HG03342 (cell line): ENCODE measurements around the gene SLC6A19.

Source experiments
- ATAC-seq: cut with Tn5 transposase; IDR thresholded peaks from one replicate; pipeline ENCODE4 v1.9.1; 2021; ENCODE audit warnings: mild to moderate bottlenecking, moderate library complexity; ENCODE audit not compliant: unreplicated experiment

The SLC6A19 gene

GRCh38 chr5:1179383-1179715 is 22.0 kb upstream of the SLC6A19 start:
- ATAC-seq = no peak

- no peak for ATAC-seq
Observed at GRCh38 chr5:1180096-1180495, 21.3 kb upstream of the SLC6A19 start.

DNA sequence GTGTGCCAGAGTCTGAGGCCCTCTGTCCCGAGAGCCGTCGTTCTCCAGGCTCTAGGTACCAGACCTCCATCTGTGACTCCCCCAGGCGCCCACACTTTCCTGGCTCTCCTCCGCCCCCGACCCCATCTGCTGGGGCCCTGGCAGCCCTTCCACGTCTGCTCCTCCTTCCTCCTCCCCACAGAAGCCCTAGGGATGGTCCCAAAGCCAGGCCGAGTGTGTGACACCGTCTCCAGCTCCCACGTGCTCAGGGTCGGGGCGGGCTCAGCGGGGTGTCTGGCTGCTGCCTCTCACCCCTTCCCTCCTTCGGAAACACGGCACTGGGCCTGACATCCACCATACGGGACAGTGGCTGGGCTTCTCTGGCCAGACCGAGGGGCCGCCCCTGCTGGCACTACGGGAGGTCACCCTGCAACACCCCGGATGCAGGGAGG is 20.5 kb upstream of the SLC6A19 start:
- no peak for ATAC-seq

- no peak for ATAC-seq
Observed at GRCh38 chr5:1181451-1182359, 19.7 kb upstream of the SLC6A19 start.

GRCh38 chr5:1182360-1182632 is 19.1 kb upstream of the SLC6A19 start:
- no peak for ATAC-seq

DNA sequence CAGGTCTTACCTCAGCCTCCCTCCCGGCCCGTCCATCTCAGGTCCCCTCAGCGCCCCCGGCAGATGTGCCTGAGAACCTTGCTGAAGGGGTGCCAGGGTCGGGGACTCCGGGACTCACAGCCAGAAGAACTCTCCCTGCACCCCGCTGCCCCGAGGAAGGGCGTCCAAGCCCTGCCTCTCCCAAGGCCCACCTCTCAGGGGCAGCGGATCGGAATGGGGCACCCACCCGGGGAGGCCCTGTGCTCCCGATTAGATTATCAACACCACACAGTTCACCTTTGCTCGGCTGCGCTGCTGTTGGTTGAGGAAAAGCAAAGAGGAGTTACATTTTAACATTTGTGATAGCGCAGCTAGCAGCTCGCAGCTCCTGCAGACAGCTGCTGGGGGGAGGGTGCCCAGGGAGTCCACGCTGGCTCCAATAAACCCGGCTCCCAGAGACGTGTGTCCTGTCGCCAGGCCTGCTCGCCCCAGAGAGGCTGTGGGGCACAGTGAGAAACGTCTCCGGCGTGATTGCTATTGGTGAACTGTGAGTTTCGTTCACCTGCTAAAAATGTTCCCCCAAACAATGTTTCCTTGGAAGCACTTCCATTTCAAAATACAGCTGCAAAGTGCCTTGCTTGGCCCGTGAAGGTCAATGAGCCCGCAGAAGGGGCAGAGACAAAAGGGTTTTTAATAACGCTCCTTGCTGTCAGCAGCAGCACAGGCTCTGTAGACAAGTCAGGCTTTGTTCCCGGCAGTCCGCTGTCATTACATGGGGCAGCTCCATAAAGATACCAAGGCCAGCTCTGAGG is 18.6 kb upstream of the SLC6A19 start:
- no peak for ATAC-seq

GRCh38 chr5:1183424-1184162 is 17.8 kb upstream of the SLC6A19 start:
- ATAC-seq = no peak

DNA sequence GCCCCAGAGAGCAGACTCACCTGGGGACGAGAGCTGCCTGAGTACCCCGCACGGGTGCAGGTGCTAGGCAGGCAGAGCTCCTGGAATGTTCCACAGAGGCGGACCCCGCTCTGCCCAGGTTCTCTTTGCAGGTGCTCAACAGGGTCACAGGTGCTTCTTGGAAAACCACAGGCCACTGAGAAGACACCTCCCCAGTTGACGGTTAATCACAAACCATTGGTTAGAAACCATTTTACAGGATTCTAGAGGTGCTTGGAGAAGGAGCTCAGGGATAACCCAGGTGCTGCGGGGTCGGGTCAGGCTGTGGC is 17.3 kb upstream of the SLC6A19 start:
- no peak for ATAC-seq

- no peak for ATAC-seq
Observed at GRCh38 chr5:1184481-1184880, 16.9 kb upstream of the SLC6A19 start.

- no peak for ATAC-seq
Observed at GRCh38 chr5:1185038-1185627, 16.3 kb upstream of the SLC6A19 start.

- ATAC-seq = no peak
Observed at GRCh38 chr5:1185629-1186350, 15.6 kb upstream of the SLC6A19 start.

- ATAC-seq = no peak
Observed at GRCh38 chr5:1186351-1187233, 14.8 kb upstream of the SLC6A19 start.

DNA sequence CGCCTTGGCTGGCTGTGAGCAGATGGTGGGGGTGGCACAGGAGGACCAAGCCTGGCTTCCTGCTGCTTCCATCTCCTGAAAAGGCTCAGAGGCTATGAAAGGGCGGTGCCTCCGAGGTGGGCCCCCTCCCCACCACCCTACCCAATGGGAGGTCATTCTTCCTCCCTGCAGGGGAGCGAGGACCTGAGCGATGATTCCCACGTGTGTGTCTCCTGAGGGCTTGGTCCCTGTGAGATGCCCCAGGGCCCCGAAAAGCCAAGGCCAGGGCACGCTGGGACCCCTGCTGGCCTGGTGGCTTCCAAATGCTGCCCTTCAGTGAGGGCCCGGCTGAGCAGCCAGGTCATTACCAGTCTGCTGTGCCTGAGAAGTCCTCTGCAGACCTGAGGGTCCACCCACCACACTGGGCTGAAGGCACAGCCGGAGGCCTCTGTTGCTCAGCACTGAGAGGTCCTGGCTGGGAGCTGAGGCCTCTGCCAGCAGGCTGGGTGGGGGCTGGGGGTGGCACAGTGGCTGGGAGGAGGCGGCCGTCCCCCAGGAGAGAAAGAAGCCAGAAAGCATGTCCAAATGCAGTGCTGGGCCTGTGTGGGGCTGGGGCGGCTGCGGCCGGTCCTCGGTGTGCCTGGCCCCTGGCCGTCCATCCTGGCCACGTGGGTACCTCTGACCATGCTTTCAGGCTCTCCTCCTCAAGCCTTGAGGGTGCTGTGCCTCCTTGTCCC is 14.0 kb upstream of the SLC6A19 start:
- no peak for ATAC-seq

DNA sequence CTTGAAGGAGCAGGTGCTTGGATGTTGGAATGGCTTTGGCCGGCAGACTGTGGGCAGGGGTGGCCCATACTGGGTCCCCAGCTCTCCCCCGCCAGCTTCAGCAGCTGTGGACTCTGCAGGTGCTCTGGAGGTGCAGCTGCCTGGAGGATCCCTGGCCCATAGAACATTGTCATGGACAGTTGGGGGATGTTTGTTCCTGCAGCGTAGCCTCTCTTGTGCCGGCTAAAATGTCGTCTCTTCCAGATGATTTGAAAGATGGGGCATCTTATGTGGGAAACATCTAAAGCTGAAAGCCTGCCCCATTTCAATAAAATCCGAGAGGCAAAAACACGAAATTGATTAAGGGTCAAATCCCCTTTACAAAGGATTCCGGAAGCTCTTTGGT is 13.5 kb upstream of the SLC6A19 start:
- no peak for ATAC-seq

DNA sequence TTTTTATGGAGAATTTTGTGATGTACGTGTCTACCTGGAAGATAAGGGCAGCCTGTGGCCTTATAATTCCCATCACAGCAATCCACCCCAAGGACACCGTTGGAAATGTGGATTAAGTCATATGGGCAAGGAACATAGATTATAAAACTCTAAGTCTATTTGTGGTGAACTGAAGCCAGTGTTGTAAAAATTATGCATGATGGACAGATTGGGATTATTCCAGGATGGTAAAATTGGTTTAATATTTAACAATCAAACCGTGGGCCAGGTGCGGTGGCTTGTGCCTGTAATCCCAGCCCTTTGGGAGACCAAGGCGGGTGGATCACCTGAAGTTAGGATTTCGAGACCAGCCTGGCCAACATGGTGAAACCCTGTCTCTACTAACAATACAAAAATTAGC is 12.9 kb upstream of the SLC6A19 start:
- ATAC-seq = no peak

DNA sequence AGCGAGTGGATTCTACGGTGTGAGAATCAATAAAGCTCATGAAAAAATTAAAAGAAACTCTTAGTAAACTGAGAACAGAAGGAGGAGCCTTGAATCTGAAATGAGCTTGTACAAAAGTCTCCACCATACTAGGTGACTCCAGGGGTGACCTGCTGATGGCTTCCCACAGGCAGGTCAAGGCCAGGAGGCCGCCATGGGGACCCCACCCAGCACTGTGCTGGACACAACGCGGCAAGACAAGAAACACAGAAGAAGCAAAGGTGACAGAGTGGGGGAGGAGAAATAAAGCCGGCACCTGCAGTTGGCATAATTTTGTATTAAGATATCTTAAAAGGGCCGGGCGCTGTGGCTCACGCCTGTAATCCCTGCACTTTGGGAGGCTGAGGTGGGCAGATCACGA is 12.1 kb upstream of the SLC6A19 start:
- ATAC-seq = no peak

DNA sequence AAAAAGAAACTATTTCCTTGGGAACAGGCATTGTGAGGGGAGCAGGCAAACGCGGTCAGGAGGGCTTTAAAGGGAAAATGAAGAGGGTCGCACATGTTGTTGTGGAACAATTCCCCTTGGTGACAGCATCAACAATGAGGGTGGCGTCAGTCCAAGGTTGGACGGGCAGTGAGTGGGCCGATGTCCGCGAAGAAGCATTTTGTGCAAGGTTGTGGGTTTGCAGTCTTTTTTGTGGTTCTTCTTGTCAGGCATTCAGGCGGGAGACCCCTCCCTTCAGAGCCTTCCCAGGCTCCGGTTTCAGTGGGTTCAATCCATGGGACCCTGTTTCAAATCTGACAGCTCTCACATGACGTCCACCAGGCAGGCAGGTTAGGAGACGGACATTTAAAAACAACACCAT is 11.1 kb upstream of the SLC6A19 start:
- ATAC-seq = no peak

DNA sequence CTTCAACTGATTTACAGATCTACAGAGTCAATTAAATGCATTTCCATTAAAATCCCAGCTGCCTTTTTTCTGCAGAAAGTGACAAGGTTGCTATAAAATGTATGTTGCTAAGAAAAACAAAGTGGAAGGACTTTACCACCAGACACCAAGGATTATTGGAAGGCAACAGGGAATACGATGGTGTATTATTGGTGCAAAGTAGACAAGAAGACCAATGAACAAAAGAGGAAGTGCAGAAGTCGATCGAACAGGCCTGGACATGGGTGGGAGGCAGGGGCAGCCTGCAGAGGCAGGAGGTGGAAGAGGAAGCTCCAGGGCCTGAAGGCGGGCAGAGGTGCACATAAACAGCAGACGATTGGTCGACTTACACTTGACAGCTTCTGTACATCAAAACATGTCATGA is 10.6 kb upstream of the SLC6A19 start:
- ATAC-seq = no peak

DNA sequence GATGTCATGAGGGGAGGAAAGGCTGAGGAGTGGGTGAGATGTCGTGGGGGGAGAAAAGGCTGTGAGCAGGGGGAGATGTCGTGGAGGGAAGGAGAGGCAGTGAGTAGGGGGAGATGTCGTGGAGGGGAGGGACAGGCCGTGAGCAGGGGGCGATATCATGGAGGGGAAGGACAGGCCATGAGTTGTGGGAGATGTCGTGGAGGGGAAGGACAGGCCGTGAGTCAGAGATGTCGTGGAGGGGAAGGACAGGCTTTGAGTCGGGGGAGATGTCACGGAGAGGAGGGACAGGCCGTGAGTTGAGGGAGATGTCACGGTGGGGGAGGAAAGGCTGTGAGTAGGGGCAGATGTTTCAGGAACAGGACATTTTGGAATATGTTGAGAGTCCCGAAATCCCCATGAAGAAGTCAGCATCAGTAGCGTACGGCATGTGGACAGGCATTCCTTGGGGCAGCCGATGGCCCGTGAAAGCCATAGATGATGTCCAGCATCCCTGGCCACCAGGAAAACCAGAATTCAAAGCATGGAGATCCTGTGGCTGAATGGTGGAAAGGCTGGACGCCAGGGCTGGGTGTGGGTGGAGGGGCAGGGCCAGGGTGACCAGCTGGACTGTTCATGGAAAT is 8.3 kb upstream of the SLC6A19 start:
- ATAC-seq = no peak
